Measurements from ENCODE around the gene ZNF71. TPM values are rescaled to one million over a fixed set of nuclear protein-coding genes. Genes with fewer than 3 reads are reported as not detected.
A peak's percentile ranks its signal among the peaks of the same experiment; 100 is the strongest.

Gene ZNF71
- total RNA-seq, 1 experiment from 2014 or later: 8.0 TPM

DNA sequence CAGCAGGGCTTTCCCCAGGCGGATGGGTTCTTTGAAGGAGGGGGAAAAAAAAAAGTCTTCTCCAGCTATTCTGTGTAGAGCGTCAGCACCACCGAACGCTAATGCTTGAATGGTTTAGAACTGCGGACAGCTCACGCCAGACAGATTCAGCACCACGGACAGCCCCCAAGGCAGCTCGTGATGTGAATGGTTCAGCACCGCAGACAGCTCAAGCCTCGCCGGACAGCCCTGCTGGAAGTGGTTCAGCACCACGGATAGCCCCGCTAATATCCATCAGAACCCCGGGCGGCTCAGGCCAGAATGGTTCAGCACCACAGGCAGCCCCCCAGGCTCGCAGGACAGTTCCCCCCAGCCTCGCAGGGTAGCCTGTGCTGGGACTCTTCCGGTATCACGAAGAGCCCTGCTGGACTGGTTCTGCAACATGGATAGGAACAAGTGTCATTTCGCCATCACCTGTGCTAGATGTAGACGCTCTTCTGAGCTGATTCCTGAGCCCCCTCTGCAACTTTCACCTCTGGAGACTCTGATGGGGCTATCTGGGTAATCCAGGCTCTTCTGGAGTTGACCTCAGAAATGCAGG lies 43.0 kb downstream of the ZNF71 start (continued):
- TF ChIP-seq, protein P1, sequence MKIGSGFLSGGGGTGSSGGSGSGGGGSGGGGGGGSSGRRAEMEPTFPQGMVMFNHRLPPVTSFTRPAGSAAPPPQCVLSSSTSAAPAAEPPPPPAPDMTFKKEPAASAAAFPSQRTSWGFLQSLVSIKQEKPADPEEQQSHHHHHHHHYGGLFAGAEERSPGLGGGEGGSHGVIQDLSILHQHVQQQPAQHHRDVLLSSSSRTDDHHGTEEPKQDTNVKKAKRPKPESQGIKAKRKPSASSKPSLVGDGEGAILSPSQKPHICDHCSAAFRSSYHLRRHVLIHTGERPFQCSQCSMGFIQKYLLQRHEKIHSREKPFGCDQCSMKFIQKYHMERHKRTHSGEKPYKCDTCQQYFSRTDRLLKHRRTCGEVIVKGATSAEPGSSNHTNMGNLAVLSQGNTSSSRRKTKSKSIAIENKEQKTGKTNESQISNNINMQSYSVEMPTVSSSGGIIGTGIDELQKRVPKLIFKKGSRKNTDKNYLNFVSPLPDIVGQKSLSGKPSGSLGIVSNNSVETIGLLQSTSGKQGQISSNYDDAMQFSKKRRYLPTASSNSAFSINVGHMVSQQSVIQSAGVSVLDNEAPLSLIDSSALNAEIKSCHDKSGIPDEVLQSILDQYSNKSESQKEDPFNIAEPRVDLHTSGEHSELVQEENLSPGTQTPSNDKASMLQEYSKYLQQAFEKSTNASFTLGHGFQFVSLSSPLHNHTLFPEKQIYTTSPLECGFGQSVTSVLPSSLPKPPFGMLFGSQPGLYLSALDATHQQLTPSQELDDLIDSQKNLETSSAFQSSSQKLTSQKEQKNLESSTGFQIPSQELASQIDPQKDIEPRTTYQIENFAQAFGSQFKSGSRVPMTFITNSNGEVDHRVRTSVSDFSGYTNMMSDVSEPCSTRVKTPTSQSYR (CRISPR knock-in tag; IDR thresholded peaks at IDR 0.05): peak; percentile 95
- TF ChIP-seq HMGA2 (CRISPR knock-in tag; IDR thresholded peaks at IDR 0.05) (no peak), IRF2 (CRISPR knock-in tag; IDR thresholded peaks at IDR 0.05; ENCODE audit: borderline replicate concordance, low read depth) (peak; percentile 94; the same call in 1 of the 2 replicates), FOXK1 (CRISPR knock-in tag; IDR thresholded peaks at IDR 0.05) (peak; percentile 98), EMX1 (CRISPR knock-in tag; IDR thresholded peaks at IDR 0.05) (no peak), GRHL2 (CRISPR knock-in tag; IDR thresholded peaks at IDR 0.05; ENCODE audit: insufficient replicate concordance, severe bottlenecking) (no peak), TEAD4 (CRISPR knock-in tag; IDR thresholded peaks at IDR 0.05) (peak; percentile 99), NFATC4 (CRISPR knock-in tag; IDR thresholded peaks at IDR 0.05) (no peak), TEAD1 (CRISPR knock-in tag; IDR thresholded peaks at IDR 0.05) (peak; percentile 99), JUN (CRISPR knock-in tag; IDR thresholded peaks at IDR 0.05) (peak; percentile 100), ZNF232 (CRISPR knock-in tag; IDR thresholded peaks at IDR 0.05) (peak; percentile 99), ZNF263 (CRISPR knock-in tag; IDR thresholded peaks at IDR 0.05; ENCODE audit: low read depth) (peak; percentile 81; the same call in 1 of the 2 replicates), KAT7 (CRISPR knock-in tag; IDR thresholded peaks at IDR 0.05; ENCODE audit: borderline replicate concordance) (peak; percentile 100), GABPB1 (CRISPR knock-in tag; IDR thresholded peaks at IDR 0.05) (peak; percentile 86), NFE2L1 (CRISPR knock-in tag; IDR thresholded peaks at IDR 0.05) (peak; percentile 99), RORB (CRISPR knock-in tag; IDR thresholded peaks at IDR 0.05) (no peak)
- TF ChIP-seq, protein P2, sequence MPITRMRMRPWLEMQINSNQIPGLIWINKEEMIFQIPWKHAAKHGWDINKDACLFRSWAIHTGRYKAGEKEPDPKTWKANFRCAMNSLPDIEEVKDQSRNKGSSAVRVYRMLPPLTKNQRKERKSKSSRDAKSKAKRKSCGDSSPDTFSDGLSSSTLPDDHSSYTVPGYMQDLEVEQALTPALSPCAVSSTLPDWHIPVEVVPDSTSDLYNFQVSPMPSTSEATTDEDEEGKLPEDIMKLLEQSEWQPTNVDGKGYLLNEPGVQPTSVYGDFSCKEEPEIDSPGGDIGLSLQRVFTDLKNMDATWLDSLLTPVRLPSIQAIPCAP (CRISPR knock-in tag; IDR thresholded peaks at IDR 0.05): peak; percentile 99
- TF ChIP-seq, protein P3, sequence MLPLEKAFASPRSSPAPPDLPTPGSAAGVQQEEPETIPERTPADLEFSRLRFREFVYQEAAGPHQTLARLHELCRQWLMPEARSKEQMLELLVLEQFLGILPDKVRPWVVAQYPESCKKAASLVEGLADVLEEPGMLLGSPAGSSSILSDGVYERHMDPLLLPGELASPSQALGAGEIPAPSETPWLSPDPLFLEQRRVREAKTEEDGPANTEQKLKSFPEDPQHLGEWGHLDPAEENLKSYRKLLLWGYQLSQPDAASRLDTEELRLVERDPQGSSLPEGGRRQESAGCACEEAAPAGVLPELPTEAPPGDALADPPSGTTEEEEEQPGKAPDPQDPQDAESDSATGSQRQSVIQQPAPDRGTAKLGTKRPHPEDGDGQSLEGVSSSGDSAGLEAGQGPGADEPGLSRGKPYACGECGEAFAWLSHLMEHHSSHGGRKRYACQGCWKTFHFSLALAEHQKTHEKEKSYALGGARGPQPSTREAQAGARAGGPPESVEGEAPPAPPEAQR (CRISPR knock-in tag; IDR thresholded peaks at IDR 0.05): no peak
- TF ChIP-seq, protein P4, sequence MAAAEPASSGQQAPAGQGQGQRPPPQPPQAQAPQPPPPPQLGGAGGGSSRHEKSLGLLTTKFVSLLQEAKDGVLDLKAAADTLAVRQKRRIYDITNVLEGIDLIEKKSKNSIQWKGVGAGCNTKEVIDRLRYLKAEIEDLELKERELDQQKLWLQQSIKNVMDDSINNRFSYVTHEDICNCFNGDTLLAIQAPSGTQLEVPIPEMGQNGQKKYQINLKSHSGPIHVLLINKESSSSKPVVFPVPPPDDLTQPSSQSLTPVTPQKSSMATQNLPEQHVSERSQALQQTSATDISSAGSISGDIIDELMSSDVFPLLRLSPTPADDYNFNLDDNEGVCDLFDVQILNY (CRISPR knock-in tag; IDR thresholded peaks at IDR 0.05): peak; percentile 97
- TF ChIP-seq, protein P5, sequence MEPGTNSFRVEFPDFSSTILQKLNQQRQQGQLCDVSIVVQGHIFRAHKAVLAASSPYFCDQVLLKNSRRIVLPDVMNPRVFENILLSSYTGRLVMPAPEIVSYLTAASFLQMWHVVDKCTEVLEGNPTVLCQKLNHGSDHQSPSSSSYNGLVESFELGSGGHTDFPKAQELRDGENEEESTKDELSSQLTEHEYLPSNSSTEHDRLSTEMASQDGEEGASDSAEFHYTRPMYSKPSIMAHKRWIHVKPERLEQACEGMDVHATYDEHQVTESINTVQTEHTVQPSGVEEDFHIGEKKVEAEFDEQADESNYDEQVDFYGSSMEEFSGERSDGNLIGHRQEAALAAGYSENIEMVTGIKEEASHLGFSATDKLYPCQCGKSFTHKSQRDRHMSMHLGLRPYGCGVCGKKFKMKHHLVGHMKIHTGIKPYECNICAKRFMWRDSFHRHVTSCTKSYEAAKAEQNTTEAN (CRISPR knock-in tag; IDR thresholded peaks at IDR 0.05): peak; percentile 98
- TF ChIP-seq, protein P6, sequence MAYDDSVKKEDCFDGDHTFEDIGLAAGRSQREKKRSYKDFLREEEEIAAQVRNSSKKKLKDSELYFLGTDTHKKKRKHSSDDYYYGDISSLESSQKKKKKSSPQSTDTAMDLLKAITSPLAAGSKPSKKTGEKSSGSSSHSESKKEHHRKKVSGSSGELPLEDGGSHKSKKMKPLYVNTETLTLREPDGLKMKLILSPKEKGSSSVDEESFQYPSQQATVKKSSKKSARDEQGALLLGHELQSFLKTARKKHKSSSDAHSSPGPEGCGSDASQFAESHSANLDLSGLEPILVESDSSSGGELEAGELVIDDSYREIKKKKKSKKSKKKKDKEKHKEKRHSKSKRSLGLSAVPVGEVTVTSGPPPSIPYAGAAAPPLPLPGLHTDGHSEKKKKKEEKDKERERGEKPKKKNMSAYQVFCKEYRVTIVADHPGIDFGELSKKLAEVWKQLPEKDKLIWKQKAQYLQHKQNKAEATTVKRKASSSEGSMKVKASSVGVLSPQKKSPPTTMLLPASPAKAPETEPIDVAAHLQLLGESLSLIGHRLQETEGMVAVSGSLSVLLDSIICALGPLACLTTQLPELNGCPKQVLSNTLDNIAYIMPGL (CRISPR knock-in tag; IDR thresholded peaks at IDR 0.05): peak; percentile 77
- TF ChIP-seq, protein P7, sequence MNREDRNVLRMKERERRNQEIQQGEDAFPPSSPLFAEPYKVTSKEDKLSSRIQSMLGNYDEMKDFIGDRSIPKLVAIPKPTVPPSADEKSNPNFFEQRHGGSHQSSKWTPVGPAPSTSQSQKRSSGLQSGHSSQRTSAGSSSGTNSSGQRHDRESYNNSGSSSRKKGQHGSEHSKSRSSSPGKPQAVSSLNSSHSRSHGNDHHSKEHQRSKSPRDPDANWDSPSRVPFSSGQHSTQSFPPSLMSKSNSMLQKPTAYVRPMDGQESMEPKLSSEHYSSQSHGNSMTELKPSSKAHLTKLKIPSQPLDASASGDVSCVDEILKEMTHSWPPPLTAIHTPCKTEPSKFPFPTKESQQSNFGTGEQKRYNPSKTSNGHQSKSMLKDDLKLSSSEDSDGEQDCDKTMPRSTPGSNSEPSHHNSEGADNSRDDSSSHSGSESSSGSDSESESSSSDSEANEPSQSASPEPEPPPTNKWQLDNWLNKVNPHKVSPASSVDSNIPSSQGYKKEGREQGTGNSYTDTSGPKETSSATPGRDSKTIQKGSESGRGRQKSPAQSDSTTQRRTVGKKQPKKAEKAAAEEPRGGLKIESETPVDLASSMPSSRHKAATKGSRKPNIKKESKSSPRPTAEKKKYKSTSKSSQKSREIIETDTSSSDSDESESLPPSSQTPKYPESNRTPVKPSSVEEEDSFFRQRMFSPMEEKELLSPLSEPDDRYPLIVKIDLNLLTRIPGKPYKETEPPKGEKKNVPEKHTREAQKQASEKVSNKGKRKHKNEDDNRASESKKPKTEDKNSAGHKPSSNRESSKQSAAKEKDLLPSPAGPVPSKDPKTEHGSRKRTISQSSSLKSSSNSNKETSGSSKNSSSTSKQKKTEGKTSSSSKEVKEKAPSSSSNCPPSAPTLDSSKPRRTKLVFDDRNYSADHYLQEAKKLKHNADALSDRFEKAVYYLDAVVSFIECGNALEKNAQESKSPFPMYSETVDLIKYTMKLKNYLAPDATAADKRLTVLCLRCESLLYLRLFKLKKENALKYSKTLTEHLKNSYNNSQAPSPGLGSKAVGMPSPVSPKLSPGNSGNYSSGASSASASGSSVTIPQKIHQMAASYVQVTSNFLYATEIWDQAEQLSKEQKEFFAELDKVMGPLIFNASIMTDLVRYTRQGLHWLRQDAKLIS (CRISPR knock-in tag; IDR thresholded peaks at IDR 0.05; ENCODE audit: borderline replicate concordance): peak; percentile 91; the same call in 1 of the 2 replicates
- TF ChIP-seq, protein P8, sequence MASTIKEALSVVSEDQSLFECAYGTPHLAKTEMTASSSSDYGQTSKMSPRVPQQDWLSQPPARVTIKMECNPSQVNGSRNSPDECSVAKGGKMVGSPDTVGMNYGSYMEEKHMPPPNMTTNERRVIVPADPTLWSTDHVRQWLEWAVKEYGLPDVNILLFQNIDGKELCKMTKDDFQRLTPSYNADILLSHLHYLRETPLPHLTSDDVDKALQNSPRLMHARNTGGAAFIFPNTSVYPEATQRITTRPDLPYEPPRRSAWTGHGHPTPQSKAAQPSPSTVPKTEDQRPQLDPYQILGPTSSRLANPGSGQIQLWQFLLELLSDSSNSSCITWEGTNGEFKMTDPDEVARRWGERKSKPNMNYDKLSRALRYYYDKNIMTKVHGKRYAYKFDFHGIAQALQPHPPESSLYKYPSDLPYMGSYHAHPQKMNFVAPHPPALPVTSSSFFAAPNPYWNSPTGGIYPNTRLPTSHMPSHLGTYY (CRISPR knock-in tag; IDR thresholded peaks at IDR 0.05): peak; percentile 65; the same call in 1 of the 2 replicates

All from WTC11 (cell line).